Measurements from ENCODE around the gene LCP2. TPM values are rescaled to one million over a fixed set of nuclear protein-coding genes. Genes with fewer than 3 reads are reported as not detected.
"Not testable (repeated sequence)": the region's sequence is repeated elsewhere in the genome, so short reads cannot be mapped to it uniquely, and the experiment has no call there.

LCP2 gene
- total RNA-seq, 4 donors from 2014 or later: 3.9 to 17.9 (median 12.6) TPM

DNA sequence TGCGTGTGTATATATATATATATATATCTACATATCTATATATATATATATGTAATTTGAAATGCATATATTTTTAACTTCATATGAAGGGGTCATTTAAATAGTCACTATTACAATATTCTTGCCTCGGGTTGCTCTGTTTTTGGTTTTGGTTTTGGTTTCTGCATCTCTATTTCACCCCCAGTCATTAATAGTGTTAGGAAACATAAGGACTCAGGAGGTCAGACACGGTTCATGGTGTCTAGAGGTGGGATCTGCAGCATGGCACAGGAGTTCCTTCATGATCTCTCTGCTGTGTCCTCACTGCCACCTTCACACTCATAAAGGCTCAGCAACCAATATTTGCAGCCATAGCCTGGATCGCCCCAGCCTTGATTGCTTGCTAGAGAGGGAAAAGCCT is 48.2 kb downstream of the LCP2 start:
- H3K4me3 ChIP-seq: no peak overlapping the region
- no peak for DNase-seq
- 74 to 79% methylated on average over 4 of the region's 4 CpGs for WGBS, 2 donors
- H3K27me3 ChIP-seq: peaks cover 0 to 22% (median 0%) of the 10 kb centered on the region in 4 donors
- TF ChIP-seq, protein P1, sequence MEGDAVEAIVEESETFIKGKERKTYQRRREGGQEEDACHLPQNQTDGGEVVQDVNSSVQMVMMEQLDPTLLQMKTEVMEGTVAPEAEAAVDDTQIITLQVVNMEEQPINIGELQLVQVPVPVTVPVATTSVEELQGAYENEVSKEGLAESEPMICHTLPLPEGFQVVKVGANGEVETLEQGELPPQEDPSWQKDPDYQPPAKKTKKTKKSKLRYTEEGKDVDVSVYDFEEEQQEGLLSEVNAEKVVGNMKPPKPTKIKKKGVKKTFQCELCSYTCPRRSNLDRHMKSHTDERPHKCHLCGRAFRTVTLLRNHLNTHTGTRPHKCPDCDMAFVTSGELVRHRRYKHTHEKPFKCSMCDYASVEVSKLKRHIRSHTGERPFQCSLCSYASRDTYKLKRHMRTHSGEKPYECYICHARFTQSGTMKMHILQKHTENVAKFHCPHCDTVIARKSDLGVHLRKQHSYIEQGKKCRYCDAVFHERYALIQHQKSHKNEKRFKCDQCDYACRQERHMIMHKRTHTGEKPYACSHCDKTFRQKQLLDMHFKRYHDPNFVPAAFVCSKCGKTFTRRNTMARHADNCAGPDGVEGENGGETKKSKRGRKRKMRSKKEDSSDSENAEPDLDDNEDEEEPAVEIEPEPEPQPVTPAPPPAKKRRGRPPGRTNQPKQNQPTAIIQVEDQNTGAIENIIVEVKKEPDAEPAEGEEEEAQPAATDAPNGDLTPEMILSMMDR (IDR thresholded peaks at IDR 0.05): no peak
- TF ChIP-seq POLR2A (IDR thresholded peaks at IDR 0.05): no peak
- peaks cover 3 to 75% (median 18%) of the 10 kb centered on the region in 3 donors for H3K4me1 ChIP-seq
- intact Hi-C loops (cut with DNase I): no loop called here
- H3K36me3 ChIP-seq: peaks cover 0 to 4% (median 0%) of the 10 kb centered on the region in 3 donors
- H3K27ac ChIP-seq: no peak overlapping the region
- no peaks in the 10 kb centered on the region for H3K9me3 ChIP-seq

DNA sequence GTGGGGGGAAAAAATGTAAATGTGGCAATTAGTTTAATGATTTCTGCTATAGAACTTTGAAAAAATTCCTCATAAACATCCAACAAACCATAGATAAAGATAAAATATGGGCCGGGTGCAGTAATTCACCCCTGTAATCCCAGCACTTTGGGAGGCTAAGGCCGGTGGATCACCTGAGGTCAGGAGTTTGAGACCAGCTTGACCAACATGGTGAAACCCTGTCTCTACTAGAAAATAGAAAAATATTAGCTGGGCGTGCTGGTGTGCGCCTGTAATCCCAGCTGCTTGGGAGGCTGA is 48.7 kb downstream of the LCP2 start:
- DNase-seq; H3K4me3 ChIP-seq; intact Hi-C loops (cut with DNase I); H3K27ac ChIP-seq; H3K36me3 ChIP-seq; H3K9me3 ChIP-seq: not testable (repeated sequence)
- 81 to 85% methylated on average over 4 of the region's 4 CpGs for WGBS, 2 donors
- Histone ChIP-seq H3K27me3 (peaks cover 0 to 22% (median 0%) of the 10 kb centered on the region in 4 donors), H3K4me1 (peaks cover 3 to 71% (median 18%) of the 10 kb centered on the region in 3 donors)

DNA sequence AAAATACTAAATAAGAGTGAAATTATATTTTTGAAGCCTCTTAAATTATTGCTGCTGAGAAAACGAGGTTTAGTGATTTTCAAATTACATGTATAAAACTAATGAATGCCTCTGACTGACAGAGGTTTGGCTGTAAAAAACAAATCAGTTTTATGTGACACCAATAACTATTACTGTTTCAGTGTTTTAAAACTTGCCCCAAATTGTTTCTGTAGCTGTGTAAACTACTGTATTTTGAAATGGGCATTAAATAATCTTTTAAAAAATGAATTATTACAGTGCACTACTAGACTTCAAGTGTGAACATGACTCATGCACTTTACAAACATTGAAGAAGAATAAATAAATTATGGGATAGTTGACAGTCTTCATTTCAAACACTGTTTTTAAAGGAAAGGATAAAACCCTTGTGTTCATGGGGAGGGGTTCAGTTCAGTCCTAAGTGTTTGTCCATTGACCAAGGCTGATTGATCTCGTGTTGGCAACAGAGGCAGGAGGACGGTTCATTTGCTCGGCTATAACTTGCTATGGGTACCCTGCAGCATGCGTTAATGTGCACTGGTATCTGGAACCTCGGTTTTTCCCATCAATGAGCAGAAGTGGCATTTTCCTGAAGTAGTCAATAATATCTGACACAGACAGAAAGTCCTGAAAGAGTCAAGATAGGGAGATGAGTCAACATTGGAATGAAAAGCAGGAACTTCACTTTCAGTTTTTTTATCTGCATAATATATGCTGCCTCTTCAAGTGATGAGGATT is 49.2 kb downstream of the LCP2 start:
- Histone ChIP-seq H3K36me3 (peaks cover 0 to 4% (median 0%) of the 10 kb centered on the region in 3 donors), H3K4me3 (no peak overlapping the region), H3K27ac (no peak overlapping the region), H3K9me3 (no peaks in the 10 kb centered on the region), H3K27me3 (peaks cover 0 to 22% (median 0%) of the 10 kb centered on the region in 4 donors), H3K4me1 (peaks cover 3 to 66% (median 18%) of the 10 kb centered on the region in 3 donors)
- DNase-seq: no peak
- WGBS, 2 donors: 40 to 56% methylated on average over 6 of the region's 6 CpGs
- TF ChIP-seq POLR2A (IDR thresholded peaks at IDR 0.05): no peak
- TF ChIP-seq, protein P1 (IDR thresholded peaks at IDR 0.05): no peak
- intact Hi-C loops (cut with DNase I): no loop called here

DNA sequence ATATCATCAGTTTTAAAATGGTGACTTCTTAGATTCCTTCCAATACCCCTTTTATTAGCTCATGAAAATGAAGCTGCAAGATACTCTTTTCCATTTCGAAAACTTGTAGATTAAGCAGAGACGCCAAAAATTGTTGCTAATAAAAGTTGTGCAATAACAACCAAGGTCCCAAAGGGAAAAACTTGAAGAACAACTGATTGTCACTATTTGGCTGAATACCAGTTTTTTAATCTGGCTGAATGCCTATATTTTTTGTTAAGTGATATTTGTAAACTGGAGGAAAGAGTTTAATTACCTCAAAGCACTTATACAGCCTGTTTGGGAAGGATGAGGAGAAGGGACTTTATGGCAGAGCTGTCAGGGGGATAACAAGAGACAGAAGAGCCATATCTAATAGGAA is 50.2 kb downstream of the LCP2 start:
- Histone ChIP-seq H3K4me3 (no peak overlapping the region), H3K4me1 (peaks cover 3 to 59% (median 18%) of the 10 kb centered on the region in 3 donors), H3K27me3 (peaks cover 0 to 19% (median 0%) of the 10 kb centered on the region in 4 donors), H3K9me3 (no peaks in the 10 kb centered on the region), H3K36me3 (peaks cover 0 to 4% (median 0%) of the 10 kb centered on the region in 3 donors), H3K27ac (peak overlapping the region in 2 of 4 donors; percentile 9 to 16)
- intact Hi-C loops (cut with DNase I): no loop called here
- no peak for DNase-seq
- no peak for TF ChIP-seq POLR2A (IDR thresholded peaks at IDR 0.05)
- TF ChIP-seq, protein P1 (IDR thresholded peaks at IDR 0.05): no peak
- 43 to 58% methylated on average over 2 of the region's 2 CpGs for WGBS, 2 donors

DNA sequence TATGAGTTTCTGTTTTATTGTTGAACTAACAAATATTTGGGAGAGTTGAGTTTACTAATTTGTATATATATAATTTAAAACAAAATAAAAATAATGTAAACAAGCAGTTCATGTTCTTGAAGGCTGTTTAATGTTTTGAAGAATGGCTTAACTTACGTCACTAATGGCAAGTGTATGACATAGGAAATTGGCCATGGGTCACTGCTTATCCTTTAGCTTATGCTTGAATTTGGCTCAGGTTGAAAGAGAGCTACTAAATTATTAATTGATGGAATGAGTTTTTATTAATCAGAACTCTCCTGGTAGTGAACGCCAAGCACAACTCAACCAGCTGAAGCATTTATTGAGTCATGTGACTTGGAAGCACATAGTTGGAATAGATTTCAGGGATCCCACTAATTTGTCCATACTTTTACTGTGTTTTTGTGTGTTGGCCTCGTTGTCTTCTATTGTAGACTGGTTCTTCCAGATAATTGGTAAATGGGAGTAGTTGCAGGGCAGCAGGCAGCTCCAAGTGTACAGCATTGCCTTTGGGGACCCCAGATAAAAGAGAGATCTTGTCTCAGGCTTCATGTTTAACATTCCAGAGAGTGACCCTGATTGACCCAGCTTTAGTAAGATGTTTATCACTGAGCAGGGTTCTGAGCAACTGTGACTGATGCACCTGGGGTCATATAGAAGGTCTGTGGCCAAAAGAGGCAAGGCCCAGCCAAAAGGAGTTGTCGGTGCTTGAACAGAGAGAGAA is 51.3 kb downstream of the LCP2 start:
- 60 to 82% methylated on average over 4 of the region's 4 CpGs for WGBS, 2 donors

DNA sequence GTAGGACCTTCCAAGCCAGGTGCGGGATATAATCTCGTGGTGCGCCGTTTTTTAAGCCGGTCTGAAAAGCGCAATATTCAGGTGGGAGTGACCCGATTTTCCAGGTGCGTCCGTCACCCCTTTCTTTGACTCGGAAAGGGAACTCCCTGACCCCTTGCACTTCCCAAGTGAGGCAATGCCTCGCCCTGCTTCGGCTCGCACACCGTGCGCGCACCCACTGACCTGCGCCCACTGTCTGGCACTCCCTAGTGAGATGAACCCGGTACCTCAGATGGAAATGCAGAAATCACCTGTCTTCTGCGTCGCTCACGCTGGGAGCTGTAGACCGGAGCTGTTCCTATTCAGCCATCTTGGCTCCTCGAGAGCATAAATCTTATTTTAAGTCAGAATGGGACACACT is 52.1 kb downstream of the LCP2 start:
- H3K27me3 ChIP-seq; H3K36me3 ChIP-seq; intact Hi-C loops (cut with DNase I); H3K27ac ChIP-seq; H3K4me3 ChIP-seq; DNase-seq; H3K9me3 ChIP-seq: not testable (repeated sequence)
- 93 to 95% methylated on average over 5 to 8 of the region's 23 CpGs for WGBS, 2 donors
- peaks cover 3 to 40% (median 13%) of the 10 kb centered on the region in 3 donors for H3K4me1 ChIP-seq

More for the DNA sequence above, 51.3 kb downstream of the LCP2 start:
- peaks cover 0 to 4% (median 0%) of the 10 kb centered on the region in 3 donors for H3K36me3 ChIP-seq
- no peak overlapping the region for H3K4me3 ChIP-seq
- H3K4me1 ChIP-seq: peaks cover 3 to 48% (median 16%) of the 10 kb centered on the region in 3 donors
- H3K9me3 ChIP-seq: no peaks in the 10 kb centered on the region
- no peak for DNase-seq
- intact Hi-C loops (cut with DNase I): no loop called here
- peak overlapping the region in 1 of 4 donors; percentile 16 for H3K27ac ChIP-seq
- peaks cover 0 to 14% (median 0%) of the 10 kb centered on the region in 4 donors for H3K27me3 ChIP-seq
- no peak for TF ChIP-seq POLR2A (IDR thresholded peaks at IDR 0.05)
- TF ChIP-seq, protein P1 (IDR thresholded peaks at IDR 0.05): no peak

All from esophagus squamous epithelium (tissue), 5 donors.